ENCODE results near the gene SFT2D3. TPM values are rescaled to one million over a fixed set of nuclear protein-coding genes. Genes with fewer than 3 reads are reported as not detected.

The SFT2D3 gene
- total RNA-seq, 1 experiment from 2014 or later, result 4.7 TPM

- no peak overlapping the region for H2BK20ac ChIP-seq (ENCODE audit: low read depth, low read length, poor library complexity, severe bottlenecking)
- no peak overlapping the region for H3K18ac ChIP-seq (ENCODE audit: insufficient read length, low read depth, low read length)
- H3K79me2 ChIP-seq (ENCODE audit: insufficient read depth, low read length), result 0 out of 2 replicates have a peak, but pooled peaks cover 2% of the 10 kb centered on the region
- no peak overlapping the region for H2BK5ac ChIP-seq (ENCODE audit: insufficient read length, low read length)
- H3K4me1 ChIP-seq (ENCODE audit: insufficient read depth, low read length), result no peaks in the 10 kb centered on the region
- no peak for TF ChIP-seq CTCF (conservative IDR thresholded peaks at IDR 0.05)
- no peaks in the 10 kb centered on the region for H3K23me2 ChIP-seq (ENCODE audit: insufficient read length, low read depth, low read length, poor library complexity, severe bottlenecking)
- no peak overlapping the region for H3K56ac ChIP-seq (ENCODE audit: insufficient read length, low read depth, low read length)
- no peak overlapping the region for H3K23ac ChIP-seq (ENCODE audit: insufficient read length, low read depth, low read length)
- H2BK120ac ChIP-seq (ENCODE audit: low read depth, low read length, poor library complexity, severe bottlenecking), result no peak overlapping the region
- no peak overlapping the region for H3T11ph ChIP-seq (ENCODE audit: low read length)
- H3K27ac Mint-ChIP-seq, result peak overlapping the region in 1 of 3 experiments; percentile 59; a peak in 1 of 7 replicates
- no peak overlapping the region for H2BK12ac ChIP-seq (ENCODE audit: insufficient read length, low read depth, low read length)
- peaks cover 0 to 2% (median 0%) of the 10 kb centered on the region in 3 experiments; a peak in 3 of 7 replicates for H3K36me3 Mint-ChIP-seq (ENCODE audit: insufficient read depth in 1 of 3, low read depth in 3 of 3)
- no peaks in the 10 kb centered on the region for H3K9me3 ChIP-seq (ENCODE audit: control insufficient read depth, low read depth, low read length)
- no peak overlapping the region for H2BK15ac ChIP-seq (ENCODE audit: low read depth, low read length)
- H4K5ac ChIP-seq (ENCODE audit: insufficient read length, low read depth, low read length), result no peak overlapping the region
- no peak overlapping the region for H2AK5ac ChIP-seq (ENCODE audit: insufficient read length, low read length)
- no peak overlapping the region for H2AFZ ChIP-seq (ENCODE audit: low read length)
- H3K4me2 ChIP-seq (ENCODE audit: insufficient read depth, insufficient read length, low read length), result no peak overlapping the region
- H3K4me1 Mint-ChIP-seq, result peaks cover 9 to 12% of the 10 kb centered on the region in 2 experiments
- no peak overlapping the region for H3K4ac ChIP-seq (ENCODE audit: low read depth, low read length)
- H3K14ac ChIP-seq (ENCODE audit: insufficient read depth, low read length), result no peak overlapping the region; the same call in 1 of the 2 replicates
- DNase-seq, result no peak
- WGBS (ENCODE audit: extremely low coverage, insufficient read length, low lambda C conversion rate), result no CpG with 5 or more reads among the region's 20 CpGs
- no peaks in the 10 kb centered on the region for H3K9me3 Mint-ChIP-seq
- H3K9ac ChIP-seq (ENCODE audit: extremely low read depth, insufficient read length, low read length), result no peak overlapping the region
- H3K79me1 ChIP-seq (ENCODE audit: insufficient read depth, low read depth, low read length, poor library complexity, severe bottlenecking), result no peaks in the 10 kb centered on the region
- no peaks in the 10 kb centered on the region; the same call in 1 of the 2 replicates for H3K27me3 ChIP-seq (ENCODE audit: insufficient read depth, low read length)
- no peak overlapping the region for H4K91ac ChIP-seq (ENCODE audit: insufficient read length, low read depth, low read length)
- no peak overlapping the region for H4K8ac ChIP-seq (replicated peaks; ENCODE audit: insufficient read length, low read depth, low read length)
- H3K27me3 Mint-ChIP-seq (ENCODE audit: low read depth), result peaks cover 14% of the 10 kb centered on the region
- H3K27ac ChIP-seq (ENCODE audit: insufficient read length, low read depth, low read length), result no peak overlapping the region
- H3K4me3 Mint-ChIP-seq, result no peak overlapping the region
- no peaks in the 10 kb centered on the region for H4K20me1 ChIP-seq (ENCODE audit: control insufficient read depth, insufficient read depth, insufficient read length)
Measured at GRCh38 chr2:127658641-127659407, 42.5 kb upstream of the SFT2D3 start.

Data from H9 (cell line).